DMS153 treated with DMSO at 0.1 percent for 48 hours (cell line): ENCODE data around the gene CLDN7.
A peak's percentile ranks its signal among the peaks of the same experiment; 100 is the strongest.

Source experiments
- DNase-seq: peaks from one replicate; lab custom pipeline; 2025; ENCODE audit not compliant: unreplicated experiment; lab: John Stamatoyannopoulos, UW

CLDN7 gene

GRCh38 chr17:7238420-7239090 lies 23.7 kb downstream of the CLDN7 start:
- DNase-seq = no peak

DNA sequence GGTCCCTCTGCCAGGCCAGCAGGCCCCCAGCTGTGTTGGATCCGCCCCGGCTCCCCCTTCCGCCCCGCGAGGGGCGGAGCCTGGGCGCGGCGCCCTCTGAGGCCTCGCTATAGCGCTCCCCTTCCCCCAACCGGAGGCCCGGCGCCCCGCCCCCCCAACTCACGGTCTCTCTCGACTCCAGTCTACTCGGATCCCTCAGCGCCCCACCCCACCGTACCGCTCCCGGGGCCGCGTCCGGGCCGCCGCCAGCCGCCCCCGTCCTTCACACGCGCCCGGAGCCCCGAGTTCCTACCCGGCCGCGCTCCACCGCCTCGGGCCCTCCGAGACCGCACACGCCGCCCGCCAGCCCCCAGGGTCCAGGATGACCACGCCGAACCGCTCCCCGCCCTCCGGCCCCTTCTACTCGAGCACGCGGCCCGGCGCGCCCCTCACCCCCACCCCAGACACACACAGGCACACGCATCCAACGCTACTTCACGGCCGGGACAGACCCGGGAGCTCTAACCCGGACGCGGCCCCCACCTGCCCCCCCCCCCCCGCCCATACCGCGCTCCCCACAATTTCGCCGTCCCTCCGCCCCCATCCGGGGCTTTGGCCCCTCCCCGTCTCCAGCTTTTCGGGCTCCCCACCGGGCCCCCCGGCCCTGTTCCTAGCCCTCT lies 24.4 kb downstream of the CLDN7 start:
- DNase-seq = no peak

GRCh38 chr17:7237266-7237760 lies 25.0 kb downstream of the CLDN7 start:
- no peak for DNase-seq

GRCh38 chr17:7236808-7237207 lies 25.5 kb downstream of the CLDN7 start:
- DNase-seq = no peak

DNA sequence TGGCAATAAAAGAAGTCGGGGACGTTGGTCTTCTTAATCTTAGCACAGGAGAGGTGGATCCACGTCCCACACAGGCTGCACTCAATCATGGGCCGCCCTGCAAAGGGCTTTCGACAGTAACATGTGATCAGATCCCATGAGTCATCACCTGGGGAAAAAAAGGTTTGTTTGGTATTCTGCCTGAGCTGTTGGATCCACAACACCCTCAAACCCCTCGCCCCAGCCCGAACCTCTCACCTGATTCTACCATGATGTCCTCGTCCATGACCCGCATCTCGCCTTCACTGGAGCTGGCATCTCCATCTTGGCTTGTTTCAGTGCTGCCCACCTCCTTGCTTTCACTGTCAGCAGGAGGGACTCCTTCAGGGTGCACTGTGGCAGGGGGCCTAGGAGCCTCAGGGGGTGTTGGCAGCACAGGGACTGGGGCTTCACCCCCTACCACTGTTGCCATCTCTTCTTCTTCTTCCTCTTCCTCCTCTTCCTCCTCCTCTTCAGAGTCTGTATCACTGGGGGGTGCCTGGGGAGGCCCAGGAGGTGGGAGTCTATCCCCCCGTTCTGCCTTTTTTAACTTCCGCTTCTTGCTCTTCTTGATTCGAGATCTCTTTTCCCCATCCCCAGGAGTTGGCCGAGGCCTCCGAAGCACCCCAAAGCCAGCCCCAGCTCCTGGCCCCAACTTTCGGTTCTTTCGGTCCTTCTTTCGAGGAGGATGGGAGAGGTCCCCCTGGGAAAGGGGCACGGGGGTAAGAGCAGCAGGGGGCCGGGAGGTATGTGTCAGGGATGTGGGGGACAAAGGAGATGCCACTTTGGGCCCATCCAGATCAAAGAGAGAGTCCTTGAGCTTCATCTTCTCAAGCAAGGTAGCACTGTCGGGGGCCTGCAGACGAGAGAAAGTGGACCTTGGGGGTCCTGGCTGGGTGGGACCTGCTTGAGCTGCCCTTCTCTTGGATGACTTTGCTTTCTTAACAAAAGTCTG lies 26.3 kb downstream of the CLDN7 start:
- no peak for DNase-seq

- DNase-seq = peak; percentile 22
Observed at GRCh38 chr17:7234083-7234951, 28.0 kb downstream of the CLDN7 start, which contains the start of gene DVL2. DVL2 (minus strand) TSS chr17:7234517; CDS start chr17:7234262, 255 bp downstream.

GRCh38 chr17:7233701-7234082 lies 28.6 kb downstream of the CLDN7 start:
- DNase-seq = no peak

DNA sequence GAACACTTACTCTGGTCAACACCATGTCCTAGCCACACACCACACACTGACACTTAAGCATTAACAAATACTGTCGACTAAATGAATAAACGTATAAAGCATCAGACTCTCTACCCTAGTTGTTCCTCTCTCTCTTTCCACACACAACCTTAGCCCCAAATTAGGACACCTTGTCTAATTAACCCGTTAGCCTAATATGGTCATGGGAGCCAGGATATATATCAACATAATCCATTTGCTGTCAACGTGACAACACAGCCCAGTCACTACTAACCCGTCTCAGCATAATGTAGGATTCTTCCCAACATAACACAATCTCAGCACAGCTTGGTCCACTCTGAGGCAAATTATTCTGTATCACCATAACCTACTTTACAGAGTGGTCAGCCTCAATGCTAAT lies 30.2 kb downstream of the CLDN7 start:
- DNase-seq = no peak

GRCh38 chr17:7229504-7229903 lies 32.8 kb downstream of the CLDN7 start:
- DNase-seq = no peak

DNA sequence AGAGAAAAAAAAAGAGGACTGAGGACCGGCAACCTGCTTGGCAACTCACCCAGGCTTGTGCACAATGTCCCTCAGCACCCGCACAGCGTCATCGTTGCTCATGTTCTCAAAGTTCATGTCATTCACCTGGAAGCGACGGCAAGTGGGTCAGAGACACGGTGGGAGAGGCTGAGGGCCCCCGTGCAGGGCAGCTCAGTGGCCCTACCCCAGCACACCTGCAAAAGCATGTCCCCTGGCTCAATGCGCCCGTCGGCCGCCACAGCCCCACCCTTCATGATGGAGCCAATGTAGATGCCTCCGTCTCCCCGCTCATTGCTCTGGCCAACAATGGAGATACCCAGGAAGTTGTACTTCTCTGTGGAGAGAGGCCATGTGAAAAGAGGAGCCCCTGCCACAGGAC lies 33.4 kb downstream of the CLDN7 start:
- no peak for DNase-seq

- no peak for DNase-seq
Observed at GRCh38 chr17:7226721-7227710, 35.3 kb downstream of the CLDN7 start.

DNA sequence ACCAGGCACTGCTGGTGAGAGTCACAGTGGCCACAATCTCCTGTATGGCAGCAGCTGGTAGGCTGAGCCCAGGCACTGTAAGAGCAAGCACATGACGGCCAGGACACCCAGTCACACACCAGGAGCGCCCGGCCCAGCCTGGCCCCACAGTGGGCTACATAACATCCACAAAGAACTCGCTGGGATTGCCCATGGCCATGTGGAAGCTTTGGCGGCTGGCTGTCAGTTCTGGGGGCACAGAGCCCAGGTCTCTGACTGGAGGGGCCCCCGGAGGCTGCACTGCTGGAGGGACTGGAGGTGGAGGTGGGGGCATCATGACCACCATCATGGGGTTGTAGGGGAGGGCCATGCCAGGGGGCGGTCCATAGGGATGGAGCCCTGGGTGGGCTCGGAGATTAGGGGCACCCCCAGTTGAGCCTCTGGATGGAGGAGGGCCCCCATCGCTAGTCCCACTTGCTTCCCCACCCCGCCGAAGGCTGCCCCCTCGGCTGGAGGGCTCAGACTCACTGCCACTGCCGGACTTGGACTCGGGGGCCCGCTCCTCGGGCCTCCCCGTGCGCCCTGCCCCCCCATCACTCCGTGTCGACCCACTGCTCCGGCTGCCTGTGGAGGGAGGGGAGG lies 36.5 kb downstream of the CLDN7 start:
- no peak for DNase-seq

DNA sequence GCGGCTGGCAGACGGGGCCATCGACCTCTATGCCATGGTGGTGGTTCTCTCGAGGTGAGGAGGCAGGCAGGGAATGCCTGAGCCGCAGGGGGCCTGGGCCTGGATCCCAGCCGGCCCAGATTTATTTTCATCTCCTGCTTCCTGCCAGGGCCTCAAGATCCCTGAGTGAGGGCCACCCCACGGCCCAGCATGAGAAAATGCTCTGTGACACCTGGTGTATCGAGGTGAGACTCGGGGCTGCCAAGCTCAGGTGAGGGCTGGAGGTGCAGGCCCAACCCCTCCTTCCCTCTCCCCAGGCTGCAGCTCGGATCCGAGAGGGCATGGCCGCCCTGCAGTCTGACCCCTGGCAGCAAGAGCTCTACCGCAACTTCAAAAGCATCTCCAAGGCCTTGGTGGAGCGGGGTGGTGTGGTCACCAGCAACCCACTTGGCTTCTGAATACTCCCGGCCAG lies 37.6 kb downstream of the CLDN7 start:
- no peak for DNase-seq

DNA sequence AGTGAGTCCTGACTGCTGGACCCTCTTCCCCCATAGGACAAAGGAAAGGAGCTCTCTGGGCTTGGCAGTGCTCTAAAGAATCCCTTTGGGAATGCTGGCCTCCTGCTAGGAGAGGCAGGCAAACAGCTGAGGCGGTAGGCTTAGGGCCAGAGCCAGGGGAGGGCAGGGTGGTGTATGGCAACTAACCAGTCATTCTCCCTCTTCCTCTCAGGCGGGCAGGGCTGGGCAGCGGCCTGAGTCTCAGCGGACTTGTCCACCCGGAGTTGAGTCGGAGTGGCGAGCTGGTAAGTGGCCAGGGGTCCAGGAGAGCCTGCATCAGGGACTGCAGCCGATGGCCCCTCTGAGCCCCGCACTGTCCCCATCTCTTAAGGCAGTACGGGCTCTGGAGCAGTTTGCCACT lies 38.2 kb downstream of the CLDN7 start:
- DNase-seq = no peak

DNA sequence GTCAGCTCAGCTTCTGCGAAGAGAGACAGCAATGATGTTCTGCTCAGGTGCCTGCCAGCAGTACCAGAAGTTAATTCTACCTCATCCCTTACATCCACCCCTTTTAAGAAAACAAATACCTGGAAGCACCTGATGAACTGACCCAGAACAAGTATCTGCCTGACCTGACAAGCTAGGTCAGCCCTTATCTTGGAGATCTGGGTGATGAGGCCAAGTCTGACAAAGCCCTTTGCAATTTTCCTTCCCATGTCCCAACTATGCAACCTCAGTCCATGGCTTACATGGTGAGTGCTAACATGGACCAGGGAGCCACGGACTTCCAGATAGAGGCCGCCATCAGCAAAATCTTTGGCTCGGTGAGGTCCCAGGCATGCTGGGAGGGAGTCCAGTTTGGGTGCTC lies 38.9 kb downstream of the CLDN7 start:
- no peak for DNase-seq

DNA sequence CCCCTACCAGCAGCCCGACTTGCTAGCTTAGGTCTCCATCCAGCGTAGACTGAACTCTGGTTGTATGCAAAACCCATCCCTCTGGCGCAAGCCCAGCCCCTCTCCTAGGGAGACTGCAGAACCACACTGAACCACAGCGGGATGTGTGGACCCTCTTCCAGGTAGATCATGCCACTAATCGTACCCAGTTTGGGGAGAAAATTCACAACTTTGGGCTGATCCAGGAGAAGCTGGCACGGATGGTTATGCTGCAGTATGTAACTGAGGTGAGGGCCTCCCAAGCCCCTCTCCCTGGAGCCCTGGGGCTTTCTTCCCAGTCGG lies 39.3 kb downstream of the CLDN7 start:
- no peak for DNase-seq

- no peak for DNase-seq
Observed at GRCh38 chr17:7222093-7222971, 39.9 kb downstream of the CLDN7 start.
